Stimulated activated CD8-positive, alpha-beta memory T cell treated with anti-CD3 and anti-CD28 coated beads, Interleukin-4, amount 100 ng/mL, for 48 hours (primary cell): ENCODE measurements around the gene CHMP6.

Source experiments
- DNase-seq: peaks from one replicate; pipeline ENCODE4 v3.0.0-alpha.2; 2020

CHMP6 gene

GRCh38 chr17:81032641-81033480, 41.2 kb downstream of the CHMP6 start:
- no peak for DNase-seq

- no peak for DNase-seq
Measured at GRCh38 chr17:81033535-81034167, 42.0 kb downstream of the CHMP6 start.

- no peak for DNase-seq
Measured at GRCh38 chr17:81034168-81034777, 42.6 kb downstream of the CHMP6 start.

GRCh38 chr17:81034779-81035520, 43.3 kb downstream of the CHMP6 start, which contains the start of gene BAIAP2:
BAIAP2 (plus strand) TSS chr17:81035151; CDS start chr17:81035255, 104 bp downstream.
- peak; percentile 99 for DNase-seq

GRCh38 chr17:81035521-81036196, 44.0 kb downstream of the CHMP6 start:
- no peak for DNase-seq

GRCh38 chr17:81036197-81036941, 44.7 kb downstream of the CHMP6 start:
- DNase-seq: no peak

GRCh38 chr17:81037026-81037797, 45.6 kb downstream of the CHMP6 start:
- DNase-seq: no peak

GRCh38 chr17:81037798-81038733, 46.4 kb downstream of the CHMP6 start:
- DNase-seq: no peak

GRCh38 chr17:81039096-81039495, 47.5 kb downstream of the CHMP6 start:
- no peak for DNase-seq

- no peak for DNase-seq
Measured at GRCh38 chr17:81039854-81040758, 48.5 kb downstream of the CHMP6 start.

GRCh38 chr17:81040791-81041337, 49.2 kb downstream of the CHMP6 start:
- DNase-seq: peak; percentile 58

- DNase-seq: no peak
Measured at GRCh38 chr17:81042606-81043005, 51.0 kb downstream of the CHMP6 start.

- no peak for DNase-seq
Measured at GRCh38 chr17:81043319-81043724, 51.7 kb downstream of the CHMP6 start.

GRCh38 chr17:81043725-81044427, 52.2 kb downstream of the CHMP6 start:
- no peak for DNase-seq

GRCh38 chr17:81044428-81044763, 52.8 kb downstream of the CHMP6 start:
- no peak for DNase-seq

- no peak for DNase-seq
Measured at GRCh38 chr17:81044764-81045589, 53.3 kb downstream of the CHMP6 start.

- DNase-seq: no peak
Measured at GRCh38 chr17:81045590-81046095, 54.0 kb downstream of the CHMP6 start.
